ENCODE measurements around the gene MED13.
"Not testable (repeated sequence)": the region's sequence is repeated elsewhere in the genome, so short reads cannot be mapped to it uniquely, and the experiment has no call there.

MED13 gene

DNA sequence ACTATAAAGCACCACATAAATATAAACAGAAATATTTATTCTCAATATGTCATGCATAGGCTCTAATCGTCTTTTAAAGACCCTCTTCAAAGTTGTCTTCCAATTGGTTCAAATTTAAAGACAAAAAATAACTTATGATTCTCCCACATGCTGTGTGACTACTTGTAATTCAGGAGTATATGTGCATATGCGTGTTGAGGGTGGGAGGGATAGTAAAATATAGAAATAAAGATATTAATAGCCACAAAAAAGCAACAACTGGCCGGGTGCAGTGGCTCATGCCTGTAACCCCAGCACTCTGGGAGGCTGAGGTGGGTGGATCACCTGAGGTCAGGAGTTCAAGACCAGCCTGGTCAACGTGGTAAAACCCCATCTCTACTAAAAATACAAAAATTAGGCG, 170.8 kb downstream of the MED13 start:
- not testable (repeated sequence) for DNase-seq

Data from activated effector memory CD4-positive, alpha-beta T cell treated with anti-CD3 and anti-CD28 coated beads, Interleukin-2, amount 50 U/mL, for 16 hours (primary cell).